Coronary artery (tissue), 2 donors: ENCODE results near the gene DNAJC8.

ENCODE experiments used
- DNase-seq: peaks from one replicate; pipeline ENCODE4 v3.0.0-alpha.2; 2017; ENCODE audit warnings: low spot score
- H3K27ac ChIP-seq, 2 donors: fragments of 200-600 bp; sonication (generic); one replicate each; pipeline ENCODE4 v1.5.1; 2016 to 2019
- H3K4me3 ChIP-seq: fragments of 200-600 bp; sonication (generic); 2 replicates; pipeline ENCODE4 v1.5.1; 2016; ENCODE audit warnings: mild to moderate bottlenecking, moderate library complexity
- CTCF ChIP-seq: fragments of 200-600 bp; sonication (generic); IDR thresholded peaks from one replicate; pipeline ENCODE4 v1.5.1; 2019; ENCODE audit warnings: antibody characterized with exemption

DNAJC8 gene

DNA sequence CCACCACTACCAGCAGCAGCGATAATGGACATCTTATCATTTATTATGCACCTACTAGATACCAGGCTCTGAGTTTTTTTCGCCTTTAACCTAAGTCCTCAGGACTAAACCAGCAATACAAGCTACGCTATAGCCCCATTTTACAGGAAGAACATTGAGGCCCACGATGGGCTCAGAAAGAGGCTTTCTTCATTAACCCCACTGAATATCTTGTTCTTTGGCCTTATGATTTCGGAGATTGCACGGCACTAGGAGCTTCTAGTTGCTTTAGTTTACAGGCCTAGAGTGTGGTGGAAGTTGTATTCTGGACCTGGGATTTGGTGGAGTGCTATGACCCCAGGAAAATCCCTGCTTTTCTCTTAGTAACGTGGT, 28.0 kb upstream of the DNAJC8 start:
- Histone ChIP-seq H3K27ac (peak overlapping the region; percentile 91 to 95), H3K4me3 (peak overlapping the region; percentile 99)
- TF ChIP-seq CTCF: no peak
- no peak for DNase-seq

GRCh38 chr1:28259934-28260802, 27.3 kb upstream of the DNAJC8 start:
- no peak for TF ChIP-seq CTCF
- DNase-seq: peak; percentile 91
- peak overlapping the region; percentile 99 for H3K4me3 ChIP-seq
- H3K27ac ChIP-seq: peak overlapping the region; percentile 91 to 95

GRCh38 chr1:28259252-28259933, 26.6 kb upstream of the DNAJC8 start, which contains the start of gene SESN2:
SESN2 (plus strand) TSS chr1:28259518; CDS start chr1:28259848, 330 bp downstream.
- no peak for TF ChIP-seq CTCF

DNA sequence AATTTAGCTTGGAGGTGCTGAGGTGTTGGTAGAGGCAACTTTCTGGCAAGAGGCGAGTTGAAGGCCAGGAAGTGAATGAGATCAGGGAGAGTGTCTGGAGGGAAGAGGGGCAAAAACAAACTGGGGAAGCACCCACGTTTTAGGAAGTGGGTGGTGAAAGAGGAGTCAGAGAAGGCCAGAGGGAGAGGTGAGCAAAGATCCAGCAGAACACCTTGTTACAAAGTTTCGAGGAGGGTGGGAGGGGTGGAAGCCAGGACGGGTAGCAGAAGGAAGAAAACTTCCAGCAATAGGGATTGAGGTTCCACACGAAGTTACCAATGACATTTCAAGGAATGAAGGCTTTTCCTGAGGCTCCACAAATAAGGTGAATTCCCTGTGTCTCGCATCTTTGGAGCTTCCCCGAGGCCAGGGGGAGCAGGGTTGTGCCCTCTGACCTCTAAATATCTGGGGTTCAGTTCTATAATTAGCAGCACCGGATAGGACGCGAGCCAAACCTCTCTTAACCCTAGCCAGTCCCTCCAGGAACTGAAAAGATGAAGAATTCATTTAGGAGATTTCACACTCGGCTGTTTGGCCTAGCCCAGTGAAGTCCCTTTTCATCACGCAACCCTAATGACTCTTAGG, 25.9 kb upstream of the DNAJC8 start:
- Histone ChIP-seq H3K27ac (peak overlapping the region in 1 of 2 donors; percentile 95), H3K4me3 (peak overlapping the region; percentile 99)
- TF ChIP-seq CTCF: no peak
- no peak for DNase-seq

More at GRCh38 chr1:28259252-28259933, 26.6 kb upstream of the DNAJC8 start, which contains the start of gene SESN2:
- Histone ChIP-seq H3K4me3 (peak within 1 kb of the TSS; percentile 99), H3K27ac (peak within 1 kb of the TSS; percentile 91 to 95)
- DNase-seq: peak; percentile 100

DNA sequence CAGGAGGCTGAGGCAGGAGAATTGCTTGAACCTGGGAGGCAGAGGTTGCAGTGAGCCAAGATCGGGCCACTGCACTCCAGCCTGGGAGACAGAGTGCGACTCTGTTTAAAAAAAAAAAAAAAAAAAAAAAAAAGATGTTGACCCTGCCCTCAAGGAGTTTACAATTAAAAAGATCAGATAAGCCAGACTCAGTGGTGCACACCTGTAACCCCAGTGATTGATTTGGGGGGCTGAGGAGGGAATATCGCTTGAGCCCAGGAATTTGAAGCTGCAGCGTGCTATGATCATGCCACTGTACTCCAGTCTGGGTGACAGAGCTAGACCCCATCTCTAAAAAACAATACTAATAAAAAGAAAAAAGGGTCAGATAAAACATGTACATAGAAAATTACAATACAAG, 24.9 kb upstream of the DNAJC8 start:
- Histone ChIP-seq H3K4me3 (no peak overlapping the region), H3K27ac (no peak overlapping the region)
- TF ChIP-seq CTCF: no peak
- DNase-seq: no peak

- DNase-seq: no peak
- no peak overlapping the region for H3K27ac ChIP-seq
- no peak for TF ChIP-seq CTCF
- no peak overlapping the region for H3K4me3 ChIP-seq
Observed at GRCh38 chr1:28256197-28256827, 23.5 kb upstream of the DNAJC8 start.
